HepG2 (cell line): ENCODE data around the gene CNDP1. TPM values are rescaled to one million over a fixed set of nuclear protein-coding genes. Genes with fewer than 3 reads are reported as not detected.
A peak's percentile ranks its signal among the peaks of the same experiment; 100 is the strongest.

Experiments
- ARID3A ChIP-seq: IDR thresholded peaks from 2 replicates; pipeline ENCODE4 v1.6.1; 2012; ENCODE audit warnings: low read depth, low read length, improper control_type of control experiment
- BHLHE40 ChIP-seq: IDR thresholded peaks from 2 replicates; pipeline ENCODE4 v1.6.1; 2011; ENCODE audit warnings: low read length, improper control_type of control experiment
- CENPBD1 ChIP-seq: sonication (generic); formaldehyde crosslinking; IDR thresholded peaks from 2 replicates; pipeline ENCODE4 v1.8.0; 2022; ENCODE audit warnings: missing genetic modification reagents, low read depth, mild to moderate bottlenecking, borderline replicate concordance
- CREM ChIP-seq, 2 experiments: sonication (generic) in 1 of 2; formaldehyde crosslinking in 1 of 2; IDR thresholded peaks; 2 replicates each; pipeline versions ENCODE4 v1.4.0 to v1.6.1; 2016 to 2020; ENCODE audit warnings: antibody characterized with exemption in 1 of 2, mild to moderate bottlenecking in 1 of 2, missing genetic modification reagents in 1 of 2
- CTCF ChIP-seq: sonication (generic); formaldehyde crosslinking; IDR thresholded peaks from 2 replicates; pipeline ENCODE4 v1.5.0; 2020; ENCODE audit warnings: mild to moderate bottlenecking, missing genetic modification reagents, moderate library complexity
- DMAP1 ChIP-seq: IDR thresholded peaks from 2 replicates; pipeline ENCODE4 v1.6.1; 2016
- GATA4 ChIP-seq: sonication (generic); IDR thresholded peaks from 2 replicates; pipeline ENCODE4 v1.6.1; 2016; ENCODE audit warnings: antibody characterized with exemption, low read depth, borderline replicate concordance
- KDM6A ChIP-seq: IDR thresholded peaks from 2 replicates; pipeline ENCODE4 v1.6.1; 2016; ENCODE audit warnings: low read depth
- MIXL1 ChIP-seq: IDR thresholded peaks from 2 replicates; pipeline ENCODE4 v1.6.1; 2016
- PHB2 ChIP-seq: fragments of 450-650 bp; IDR thresholded peaks from 2 replicates; pipeline ENCODE4 v1.6.1; 2018; ENCODE audit not compliant: partially characterized antibody
- RAD21 ChIP-seq: fragments of 450-650 bp; formaldehyde crosslinking; IDR thresholded peaks from 2 replicates; pipeline ENCODE4 v1.5.0; 2020; ENCODE audit warnings: mild to moderate bottlenecking
- SRSF4 ChIP-seq: fragments of 200-400 bp; formaldehyde crosslinking; IDR thresholded peaks from one replicate; pipeline ENCODE4 v1.6.1; 2018; ENCODE audit warnings: mild to moderate bottlenecking, low read depth, low read length, moderate library complexity; ENCODE audit not compliant: poor library complexity, severe bottlenecking
- TBX2 ChIP-seq: sonication (generic); formaldehyde crosslinking; IDR thresholded peaks from 2 replicates; pipeline ENCODE4 v1.5.0; 2020; ENCODE audit warnings: missing genetic modification reagents, mild to moderate bottlenecking, borderline replicate concordance
- TFAP4 ChIP-seq: sonication (generic); IDR thresholded peaks from 2 replicates; pipeline ENCODE4 v1.6.1; 2016; ENCODE audit warnings: low read depth, borderline replicate concordance
- YEATS2 ChIP-seq: sonication (generic); formaldehyde crosslinking; IDR thresholded peaks from 2 replicates; pipeline ENCODE4 v1.4.0; 2020; ENCODE audit warnings: missing genetic modification reagents, borderline replicate concordance
- ZNF10 ChIP-seq: sonication (generic); formaldehyde crosslinking; IDR thresholded peaks from 2 replicates; pipeline ENCODE4 v1.4.0; 2020; ENCODE audit warnings: mild to moderate bottlenecking, low read depth, missing genetic modification reagents, borderline replicate concordance
- ZNF253 ChIP-seq: sonication (generic); formaldehyde crosslinking; IDR thresholded peaks from 2 replicates; pipeline ENCODE4 v1.8.0; 2022; ENCODE audit warnings: mild to moderate bottlenecking, missing genetic modification reagents, borderline replicate concordance
- ZNF512B ChIP-seq: sonication (generic); formaldehyde crosslinking; IDR thresholded peaks from 2 replicates; pipeline ENCODE4 v1.5.1; 2020; ENCODE audit warnings: missing genetic modification reagents, mild to moderate bottlenecking, borderline replicate concordance
- ZNF639 ChIP-seq: conservative IDR thresholded peaks from 2 replicates; pipeline ENCODE4 v1.6.1; 2018; ENCODE audit warnings: missing genetic modification reagents
- ZNF644 ChIP-seq: IDR thresholded peaks from 2 replicates; pipeline ENCODE4 v1.6.1; 2016; ENCODE audit warnings: low read depth
- ZNF776 ChIP-seq: sonication (generic); formaldehyde crosslinking; IDR thresholded peaks from 2 replicates; pipeline ENCODE4 v1.4.0; 2020; ENCODE audit warnings: mild to moderate bottlenecking, missing genetic modification reagents
- ZNF792 ChIP-seq: IDR thresholded peaks from 2 replicates; pipeline ENCODE4 v1.6.1; 2016
- ZNF816 ChIP-seq: sonication (generic); formaldehyde crosslinking; IDR thresholded peaks from 2 replicates; pipeline ENCODE4 v1.8.0; 2022; ENCODE audit warnings: missing genetic modification reagents, mild to moderate bottlenecking, borderline replicate concordance
- polyA plus RNA-seq, 8 experiments: library from polyadenylated mRNA; depleted of rRNA in 3 of 8; stranded (reverse) in 7 of 8; unstranded in 1 of 8; fragments of >200 nt; fragmentation: Illumina TruSeq in 4 of 8; extraction: Trizol in 4 of 8; gene quantifications; 2 replicates each; pipeline versions ENCODE4 v1.2.1 to v1.2.3, GENCODE V29; 2011 to 2016; ENCODE audit warnings: low read depth in 4 of 8, missing spikeins in 1 of 8, mixed read lengths in 1 of 8; ENCODE audit not compliant: insufficient read depth in 1 of 8
- total RNA-seq, 5 experiments: library from RNA; depleted of rRNA; stranded (reverse); fragments of >200 nt; fragmentation: Illumina TruSeq; extraction: Trizol; gene quantifications; 2 replicates each; pipeline ENCODE4 v1.2.3, GENCODE V29; 2016; ENCODE audit warnings: low read depth in 1 of 5

The CNDP1 gene
- total and polyA plus RNA-seq, 2 of the 13 experiments (the other 11 are each of a cell fraction or from before 2014, with no cell fraction given) = 0.01 TPM; not detected in 1

GRCh38 chr18:74493689-74494088 lies 40.6 kb upstream of the CNDP1 start (continued):
- TF ChIP-seq ZNF512B (CRISPR knock-in tag) (no peak), TFAP4 (peak; percentile 15; the same call in 1 of the 2 replicates), ZNF816 (CRISPR knock-in tag) (no peak), ZNF253 (CRISPR knock-in tag) (no peak), ZNF776 (CRISPR knock-in tag) (no peak), MIXL1 (0 out of 2 replicates have a peak, but pooled peaks have one; percentile 26), GATA4 (no peak), ZNF639 (CRISPR knock-in tag) (no peak), ZNF644 (CRISPR knock-in tag) (no peak), ZNF792 (no peak), TBX2 (CRISPR knock-in tag) (no peak), ARID3A (0 out of 2 replicates have a peak, but pooled peaks have one; percentile 15), RAD21 (CRISPR knock-in tag) (peak; percentile 85), KDM6A (CRISPR knock-in tag) (no peak), BHLHE40 (0 out of 2 replicates have a peak, but pooled peaks have one; percentile 11), CENPBD1 (CRISPR knock-in tag) (no peak), YEATS2 (CRISPR knock-in tag) (no peak), CREM (IDR thresholded peaks at IDR 0.05) (no peak), CREM (CRISPR knock-in tag; IDR thresholded peaks at IDR 0.05) (no peak), ZNF10 (no peak), DMAP1 (CRISPR knock-in tag) (no peak), SRSF4 (no peak), PHB2 (no peak), CTCF (peak; percentile 91)
